KBM-7 (cell line): ENCODE results near the gene NFIL3.
"Not testable (repeated sequence)": the region's sequence is repeated elsewhere in the genome, so short reads cannot be mapped to it uniquely, and the experiment has no call there.

Experiments used
- DNase-seq: peaks from one replicate; pipeline ENCODE4 v3.0.0-alpha.2; 2015
- in situ Hi-C: fragments of 300-500 bp; cut with MboI; formaldehyde crosslinking; loops from 2 replicates; pipeline ENCODE4 v1.14.3; 2020; ENCODE audit warnings: low sequenced_read_pairs, low pct_unique_long_range_greater_than_20kb, mixed read lengths

The NFIL3 gene, protein sequence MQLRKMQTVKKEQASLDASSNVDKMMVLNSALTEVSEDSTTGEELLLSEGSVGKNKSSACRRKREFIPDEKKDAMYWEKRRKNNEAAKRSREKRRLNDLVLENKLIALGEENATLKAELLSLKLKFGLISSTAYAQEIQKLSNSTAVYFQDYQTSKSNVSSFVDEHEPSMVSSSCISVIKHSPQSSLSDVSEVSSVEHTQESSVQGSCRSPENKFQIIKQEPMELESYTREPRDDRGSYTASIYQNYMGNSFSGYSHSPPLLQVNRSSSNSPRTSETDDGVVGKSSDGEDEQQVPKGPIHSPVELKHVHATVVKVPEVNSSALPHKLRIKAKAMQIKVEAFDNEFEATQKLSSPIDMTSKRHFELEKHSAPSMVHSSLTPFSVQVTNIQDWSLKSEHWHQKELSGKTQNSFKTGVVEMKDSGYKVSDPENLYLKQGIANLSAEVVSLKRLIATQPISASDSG

DNA sequence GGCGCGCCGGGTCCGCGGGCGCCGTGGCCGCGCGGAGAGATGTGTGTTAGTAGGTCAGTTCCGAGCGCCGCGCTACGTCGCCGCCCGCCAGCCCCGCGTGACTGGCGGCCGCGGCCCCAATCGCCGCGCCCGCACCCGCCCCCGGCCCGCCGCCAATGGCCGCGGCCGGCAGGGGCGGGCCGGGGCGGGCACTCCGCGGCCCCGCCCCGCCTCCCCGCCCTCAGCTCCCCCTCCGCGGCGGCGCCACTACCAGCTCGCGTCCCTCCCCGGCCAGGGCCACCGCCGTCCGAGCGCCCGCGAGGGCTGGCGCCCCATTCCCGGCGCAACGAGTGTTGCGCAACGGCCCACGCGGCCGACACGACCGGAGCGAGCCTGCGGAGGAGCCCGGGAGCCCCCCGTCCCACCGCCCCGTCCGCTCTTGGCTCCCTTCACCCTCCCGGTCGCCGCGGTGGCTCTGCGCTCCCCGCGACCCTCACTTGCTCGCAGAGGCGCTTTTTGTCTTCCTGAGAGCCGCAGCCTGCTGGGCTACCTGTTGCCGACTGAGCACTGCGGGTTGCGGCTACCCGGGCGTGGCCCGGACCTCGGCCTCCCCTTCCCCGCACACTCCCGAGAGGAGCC, at the start of gene NFIL3:
Gene NFIL3 (minus strand): TSS at position 48 of the 618 bp plus-strand sequence. CDS start 13,098 bp downstream, outside the sequence.
- peak; percentile 63 for DNase-seq
- in situ Hi-C loops: no loop called here

DNA sequence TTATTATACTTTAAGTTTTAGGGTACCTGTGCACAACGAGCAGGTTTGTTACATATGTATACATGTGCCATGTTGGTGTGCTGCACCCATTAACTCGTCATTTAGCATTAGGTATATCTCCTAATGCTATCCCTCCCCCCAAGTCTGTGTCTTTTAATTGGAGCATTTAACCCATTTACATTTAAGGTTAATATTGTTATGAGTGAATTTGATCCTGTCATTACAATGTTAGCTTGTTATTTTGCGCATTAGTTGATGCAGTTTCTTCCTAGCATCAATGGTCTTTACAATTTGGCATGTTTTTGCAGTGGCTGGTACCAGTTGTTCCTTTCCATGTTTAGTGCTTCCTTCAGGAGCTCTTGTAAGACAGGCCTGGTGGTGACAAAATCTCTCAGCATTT, 47.9 kb upstream of the NFIL3 start:
- in situ Hi-C loops, DNase-seq: not testable (repeated sequence)

DNA sequence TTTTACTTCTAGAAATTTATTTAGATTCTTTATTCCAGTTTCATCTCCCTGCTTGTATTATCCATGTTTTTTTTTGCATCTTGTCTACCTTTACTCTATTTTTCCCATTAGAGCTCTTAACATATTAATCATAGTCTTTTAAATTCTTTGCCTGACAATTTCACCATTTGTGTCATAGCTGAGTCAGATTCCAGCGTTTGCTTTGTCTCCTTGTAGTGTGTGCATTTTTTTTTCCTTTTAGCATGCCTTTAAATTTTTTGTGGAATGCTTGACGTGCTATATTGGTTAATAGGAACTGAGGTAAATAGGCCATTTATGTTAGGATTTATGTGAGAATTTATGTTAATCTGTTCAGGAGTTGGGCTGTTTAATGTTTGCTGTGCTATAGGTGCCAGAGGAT, 41.8 kb upstream of the NFIL3 start:
- in situ Hi-C loops: no loop called here
- DNase-seq: no peak

DNA sequence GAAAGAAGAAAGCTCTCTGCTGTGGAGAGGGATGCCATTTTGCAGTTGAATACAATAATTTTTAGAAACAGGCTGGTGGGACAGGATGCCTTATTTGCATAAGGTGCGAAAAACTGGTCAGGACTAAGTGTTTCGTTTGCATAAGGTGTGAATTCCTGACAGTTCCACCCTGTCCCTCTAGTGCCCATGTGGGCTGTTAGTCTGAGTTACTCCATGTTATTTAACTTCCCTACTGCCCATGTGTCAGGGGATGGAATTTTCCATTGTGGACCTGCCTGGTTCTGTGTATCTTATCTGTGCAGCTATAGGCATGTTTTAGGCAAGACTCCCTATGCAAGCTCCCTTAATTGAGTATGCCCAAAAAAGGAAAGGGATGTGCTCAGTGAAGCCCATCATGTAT, 35.3 kb upstream of the NFIL3 start:
- in situ Hi-C loops: no loop called here
- DNase-seq: no peak

DNA sequence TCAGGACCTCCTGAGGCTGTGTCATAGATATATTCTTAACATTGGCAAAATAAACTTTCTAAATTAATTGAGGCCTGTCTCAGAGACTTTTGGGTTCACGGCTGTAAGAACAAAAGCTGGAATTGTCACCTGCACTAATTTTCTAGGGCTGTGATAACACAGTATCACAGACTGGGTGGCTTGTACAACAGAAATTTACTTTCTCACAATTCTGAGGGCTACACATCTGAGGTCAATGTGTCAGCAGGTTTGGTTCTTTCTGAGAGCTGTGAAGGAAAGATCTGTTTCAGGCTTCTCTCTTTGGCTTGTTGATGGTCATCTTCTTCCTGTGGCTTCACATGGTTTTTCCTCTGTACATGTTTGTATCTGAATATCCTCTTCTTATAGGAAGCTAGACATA, 29.2 kb upstream of the NFIL3 start:
- in situ Hi-C loops: no loop called here
- no peak for DNase-seq

DNA sequence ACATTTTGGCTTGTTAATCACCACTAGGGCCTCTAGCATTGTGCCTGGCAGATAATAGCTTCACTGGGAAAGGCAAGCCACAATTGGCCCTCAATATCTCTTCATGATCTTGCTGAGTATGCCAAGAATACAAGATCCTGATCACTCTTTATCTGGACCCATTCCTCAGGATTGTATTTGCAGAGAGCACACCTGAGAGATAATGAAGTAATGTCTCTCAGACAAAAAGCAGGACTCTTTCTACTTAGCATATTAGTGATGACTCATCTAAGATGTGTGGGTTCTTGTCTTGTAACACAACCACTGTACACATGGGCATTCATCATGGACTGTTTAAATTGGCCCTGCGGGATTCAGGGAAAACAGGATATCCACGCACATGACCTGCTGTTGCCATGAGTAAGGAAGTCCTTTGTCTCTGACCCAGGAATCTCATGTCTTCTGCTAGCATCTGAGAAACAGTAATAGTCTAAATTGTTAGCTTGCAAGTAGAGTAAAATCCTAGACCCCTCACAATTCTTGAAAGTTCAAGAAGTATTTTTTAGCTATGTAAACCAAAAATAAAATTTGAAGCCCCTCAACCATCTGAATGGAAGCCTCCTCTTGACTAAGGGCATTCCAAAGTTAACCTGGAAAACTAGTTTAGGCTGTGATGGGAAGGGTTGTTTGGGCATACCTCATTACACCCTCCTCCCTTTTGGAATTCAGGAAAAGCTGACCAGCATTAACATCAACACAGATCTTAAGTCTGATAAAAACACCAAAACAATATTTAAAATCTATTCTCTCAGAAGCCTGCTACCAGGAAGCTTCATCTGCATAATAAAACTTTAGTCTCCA, 28.0 kb upstream of the NFIL3 start:
- DNase-seq: no peak
- in situ Hi-C loops: no loop called here

DNA sequence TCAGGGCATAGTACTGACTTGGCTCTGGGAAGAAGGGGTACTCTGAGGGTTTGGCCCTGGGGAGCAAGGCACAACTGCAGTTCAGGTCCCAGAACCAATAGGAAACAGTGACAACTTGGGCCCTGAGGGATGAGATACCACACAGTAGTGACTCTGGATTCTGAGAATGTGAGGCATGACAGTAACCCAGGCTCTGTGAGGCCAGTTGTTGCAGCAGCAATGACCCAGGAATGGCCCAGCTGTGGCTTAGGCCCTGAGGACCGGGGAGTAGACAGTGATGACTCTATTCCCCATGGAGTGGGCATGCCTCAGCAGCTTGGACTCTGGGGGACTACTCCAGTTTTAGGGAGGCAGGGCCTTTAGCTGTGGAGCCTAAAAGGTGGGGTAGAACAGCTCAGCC, 21.5 kb upstream of the NFIL3 start:
- DNase-seq: no peak

DNA sequence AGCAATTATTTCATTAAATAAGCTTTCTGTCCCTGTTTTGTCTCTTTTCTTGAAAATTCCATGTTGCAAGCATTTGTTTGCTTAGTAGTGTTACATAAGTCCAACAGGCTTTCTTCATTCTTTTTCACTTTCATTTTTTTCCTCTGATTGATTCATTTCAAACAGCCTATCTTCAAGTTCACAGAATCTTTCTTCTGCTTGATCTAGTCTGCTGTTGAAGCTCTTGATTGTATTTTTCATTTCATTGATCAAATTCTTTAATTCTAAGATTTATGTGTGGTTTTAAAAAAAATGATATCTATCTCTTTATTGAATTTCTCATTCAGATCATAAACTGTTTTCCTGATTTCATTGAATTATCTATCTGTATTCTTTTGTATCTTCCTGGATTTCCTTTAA, 20.4 kb upstream of the NFIL3 start:
- DNase-seq: no peak
- in situ Hi-C loops: no loop called here

More for the DNA sequence above, 21.5 kb upstream of the NFIL3 start:
- in situ Hi-C loops: no loop called here

DNA sequence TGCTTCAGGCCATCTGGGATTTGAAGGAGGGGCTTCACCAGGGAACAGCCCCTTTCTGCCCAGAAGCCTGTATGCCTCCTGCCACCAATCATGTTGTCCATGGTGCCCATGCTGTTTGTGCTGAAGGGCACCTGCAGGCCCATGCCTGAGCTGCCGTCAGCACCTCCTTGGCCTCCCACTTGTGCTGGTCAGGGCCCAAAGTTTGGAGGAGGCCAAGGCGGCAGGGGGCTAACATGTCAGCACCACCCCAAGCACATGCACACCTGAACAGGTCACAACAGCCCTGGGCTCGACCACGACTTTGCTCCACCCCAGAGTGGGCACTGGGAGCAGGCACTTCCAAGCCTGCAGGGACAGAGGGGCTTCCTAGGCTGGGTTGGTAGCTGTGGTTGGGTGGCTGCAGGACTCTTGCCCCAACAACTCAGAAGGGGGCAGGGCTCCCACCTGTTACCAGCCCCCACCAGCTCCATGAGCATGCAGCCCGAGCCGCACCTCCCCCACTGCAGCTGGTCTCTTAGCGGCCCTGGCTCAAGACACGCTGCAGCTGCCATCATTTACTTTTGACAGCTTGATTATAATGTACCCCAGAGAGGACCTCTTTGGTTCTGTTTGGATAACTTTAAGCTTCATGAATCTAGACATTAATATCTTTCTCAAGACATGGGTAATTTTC, 19.8 kb upstream of the NFIL3 start:
- in situ Hi-C loops: no loop called here
- no peak for DNase-seq

DNA sequence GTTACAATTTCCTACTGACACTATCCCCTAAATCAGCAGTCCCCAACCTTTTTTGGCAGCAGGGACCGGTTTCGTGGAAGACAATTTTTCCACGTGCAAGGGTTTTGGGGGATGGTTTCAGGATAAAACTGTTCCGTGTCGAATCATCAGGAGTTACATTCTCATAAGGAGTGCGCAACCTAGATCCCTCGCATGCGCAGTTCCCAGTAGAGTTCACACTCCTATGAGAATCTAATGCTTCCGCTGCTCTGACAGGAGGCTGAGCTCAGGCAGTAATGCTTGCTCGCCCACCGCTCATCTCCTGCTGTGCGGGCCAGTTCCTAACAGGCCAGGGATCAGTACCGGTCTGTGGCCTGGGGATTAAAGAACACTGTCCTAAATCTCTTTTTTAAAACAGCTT, 13.2 kb upstream of the NFIL3 start:
- in situ Hi-C loops: loop anchor here (10.0 kb wide), 1 partner anchor 522 kb away; no protein-coding TSS in a partner anchor
- no peak for DNase-seq

DNA sequence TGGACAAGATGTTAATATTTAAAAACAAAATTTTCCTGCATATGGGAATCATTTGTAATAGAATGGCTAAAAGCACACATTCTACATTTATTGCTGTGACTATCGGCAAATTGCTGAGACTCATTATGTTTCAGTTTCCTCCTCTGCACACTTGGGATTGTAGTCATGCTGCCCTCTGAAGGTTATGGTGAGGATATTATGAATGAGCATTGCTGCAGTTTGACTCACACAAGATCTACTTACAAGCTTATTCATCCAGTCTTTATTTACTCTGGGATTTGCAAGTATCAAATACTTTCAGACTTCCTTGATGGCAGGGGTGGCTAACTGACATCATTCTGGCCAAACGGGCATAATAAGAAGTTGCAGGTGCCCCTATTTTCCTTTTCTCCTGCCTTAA, 9.5 kb upstream of the NFIL3 start:
- in situ Hi-C loops: loop anchor here (10.0 kb wide), 1 partner anchor 518 kb away; no protein-coding TSS in a partner anchor
- DNase-seq: peak; percentile 39

DNA sequence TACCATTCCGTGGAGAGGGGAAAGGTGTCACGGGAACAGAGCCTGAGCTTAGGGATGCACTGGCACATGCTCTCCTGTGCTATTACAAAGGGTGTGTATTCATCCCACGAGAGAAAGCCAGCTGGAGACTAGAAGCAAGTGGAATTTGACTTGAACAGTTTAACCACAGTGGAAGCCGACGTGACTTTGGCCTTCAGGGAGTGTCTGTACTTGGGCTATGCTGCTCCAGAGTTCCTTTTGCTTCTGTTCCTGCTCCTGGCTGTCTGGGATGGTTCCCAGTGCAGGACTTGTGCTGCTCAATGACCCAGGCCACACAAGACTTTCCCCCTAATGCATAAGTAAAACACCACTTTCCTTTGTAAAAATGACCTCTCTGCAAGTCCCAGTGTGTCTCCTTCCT, 7.9 kb upstream of the NFIL3 start:
- in situ Hi-C loops: loop anchor here (10.0 kb wide), 1 partner anchor 517 kb away; no protein-coding TSS in a partner anchor

DNA sequence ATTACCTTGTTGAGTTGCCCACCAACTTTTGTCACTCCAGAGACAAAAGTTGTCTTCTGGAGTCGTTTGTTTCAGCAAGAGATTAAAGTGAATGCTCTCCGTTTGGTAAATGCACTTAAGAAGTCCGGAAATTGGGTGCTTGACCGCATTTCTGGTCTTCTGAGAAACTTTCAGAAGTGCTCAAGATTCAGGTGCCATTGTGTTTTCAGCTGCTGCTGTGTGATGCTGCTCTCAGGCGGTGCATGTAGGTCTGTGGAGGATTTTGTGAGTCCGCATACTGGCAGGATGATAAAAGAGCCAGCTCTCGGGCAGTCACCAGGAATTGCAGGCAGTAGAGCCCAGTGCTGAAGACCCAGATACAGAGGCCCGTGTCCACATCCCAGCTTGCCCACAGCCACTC, 5.9 kb upstream of the NFIL3 start:
- in situ Hi-C loops: no loop called here

More for the DNA sequence above, 7.9 kb upstream of the NFIL3 start:
- DNase-seq: no peak

DNA sequence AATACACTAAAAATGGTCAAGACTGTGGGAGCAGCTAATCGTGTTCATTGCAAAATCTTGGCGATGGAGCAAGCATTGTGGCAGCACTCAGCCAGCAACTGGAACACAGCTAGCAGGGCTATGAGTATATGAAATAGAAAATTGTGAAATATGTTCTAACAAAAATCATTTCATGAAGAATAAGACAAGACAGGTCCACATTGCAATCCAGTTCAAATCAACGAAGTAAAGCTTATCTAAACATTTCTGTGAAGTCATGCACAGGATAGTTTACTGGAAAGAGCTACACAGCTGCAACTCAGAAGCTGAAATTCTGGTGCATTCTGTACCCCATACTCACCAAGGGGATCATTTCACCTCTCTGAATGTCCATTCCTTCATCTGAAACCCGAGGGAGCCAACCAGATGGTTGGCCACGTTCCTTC, 5.3 kb upstream of the NFIL3 start:
- DNase-seq: no peak
- in situ Hi-C loops: no loop called here

More for the DNA sequence above, 5.9 kb upstream of the NFIL3 start:
- DNase-seq: no peak

DNA sequence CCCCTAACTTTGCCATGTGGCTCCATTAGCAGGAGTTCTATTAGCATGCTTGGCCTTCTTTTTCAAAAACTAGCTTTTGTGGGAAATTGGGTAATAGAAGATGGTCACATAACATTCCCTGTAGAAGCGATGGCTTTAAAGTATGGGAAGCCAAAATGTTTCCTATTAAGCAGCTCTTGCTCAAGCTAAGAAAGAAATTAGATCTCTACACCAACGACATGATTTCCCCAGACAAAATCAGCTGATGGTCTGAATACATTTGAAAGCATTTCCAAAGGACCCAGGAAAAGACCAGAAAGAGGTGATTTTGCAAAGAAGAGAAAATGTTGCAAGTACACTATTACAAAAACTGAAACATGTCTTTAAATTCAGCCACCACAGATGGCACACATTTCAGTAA, 4.8 kb upstream of the NFIL3 start:
- in situ Hi-C loops: no loop called here

DNA sequence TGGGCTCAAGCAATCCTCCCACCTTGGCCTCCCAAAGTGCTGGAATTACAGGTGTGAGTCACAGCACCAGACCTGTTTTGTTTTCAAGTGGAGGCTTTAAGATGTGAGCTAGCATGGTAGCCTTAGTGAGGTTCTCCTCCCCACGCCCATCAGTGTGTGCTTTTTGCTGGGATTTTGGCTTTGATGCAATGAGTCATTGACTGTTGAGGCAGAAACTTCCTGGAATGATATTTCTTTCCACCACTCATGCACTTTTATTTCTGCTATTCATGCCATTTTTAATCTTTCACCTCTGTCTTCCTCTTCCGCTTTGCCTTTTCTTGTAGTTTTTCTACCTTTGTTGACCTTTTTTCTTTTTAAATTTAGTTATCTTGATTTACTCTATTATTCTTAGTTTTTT, 4.2 kb upstream of the NFIL3 start:
- in situ Hi-C loops: no loop called here
- no peak for DNase-seq

More for the DNA sequence above, 4.8 kb upstream of the NFIL3 start:
- DNase-seq: no peak

DNA sequence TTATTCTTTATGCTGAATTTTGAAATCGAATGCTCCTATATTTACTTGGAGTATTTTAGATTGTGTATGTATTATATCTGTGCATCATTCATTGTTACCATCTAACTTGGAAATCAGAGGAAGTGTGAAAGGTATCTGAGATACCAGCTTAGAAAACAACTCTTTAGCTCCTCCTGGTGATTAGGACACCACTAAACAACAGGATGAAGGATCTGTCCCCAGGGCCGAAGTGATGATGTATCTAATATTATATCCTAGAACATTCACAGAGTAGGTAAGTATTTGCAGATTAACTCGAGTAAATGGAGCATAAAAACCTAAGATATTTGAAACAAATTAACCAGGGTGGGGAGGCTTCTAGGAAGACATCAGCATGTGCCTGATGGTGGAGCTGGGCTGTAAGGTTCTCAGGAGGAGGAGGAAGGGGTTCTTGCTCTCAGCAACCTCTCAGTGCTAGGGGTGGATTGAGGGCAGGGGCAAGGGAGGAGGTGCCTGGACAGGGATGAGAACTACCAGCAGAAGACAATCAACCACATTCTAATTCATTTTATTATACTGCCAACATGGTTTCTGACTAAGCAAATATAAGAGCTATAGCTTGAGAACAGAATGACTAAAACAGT, 2.6 kb upstream of the NFIL3 start:
- in situ Hi-C loops: no loop called here
- peak; percentile 61 for DNase-seq

DNA sequence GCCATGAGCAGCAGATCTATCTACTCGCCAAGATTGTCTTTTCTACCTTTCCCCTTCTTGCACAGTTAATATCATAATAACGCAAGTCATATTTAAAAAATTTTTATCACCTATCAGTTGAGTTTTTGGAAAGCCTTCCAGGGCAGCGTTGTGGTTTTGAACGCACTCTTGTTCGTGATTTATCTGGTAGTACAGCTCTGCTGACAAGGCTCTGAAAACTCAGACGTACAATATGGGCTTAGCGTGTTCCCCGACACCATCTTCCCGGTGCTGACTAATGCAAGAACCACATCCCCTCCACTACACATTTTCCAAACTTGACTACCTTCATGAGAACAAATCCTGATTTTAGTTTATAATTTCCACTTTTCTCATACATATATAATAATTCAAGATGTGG, 1.6 kb upstream of the NFIL3 start:
- in situ Hi-C loops: no loop called here
- no peak for DNase-seq
